GM10248 (cell line): ENCODE measurements around the gene C1orf116.

Experiments used
- CTCF ChIA-PET: fragments of 300-600 bp; sonication (Branson Sonifier 250); formaldehyde crosslinking; extraction: SDS; loops from one replicate; lab custom pipeline; 2021; ENCODE audit warnings: antibody characterized with exemption; lab: Yijun Ruan, JAX
- POLR2A ChIA-PET: fragments of 350-650 bp; sonication (Branson Sonifier 250); formaldehyde crosslinking; extraction: SDS; loops from one replicate; lab custom pipeline; 2020; ENCODE audit warnings: antibody characterized with exemption; lab: Yijun Ruan, JAX
- DNase-seq: peaks from one replicate; pipeline ENCODE4 v3.0.0; 2012; ENCODE audit errors: extremely low spot score
- CTCF ChIP-seq: IDR thresholded peaks from 2 replicates; pipeline ENCODE4 v1.5.1; 2012; ENCODE audit warnings: mild to moderate bottlenecking, low read depth; ENCODE audit errors: extremely low read depth, missing control alignments, control extremely low read depth

Gene C1orf116

DNA sequence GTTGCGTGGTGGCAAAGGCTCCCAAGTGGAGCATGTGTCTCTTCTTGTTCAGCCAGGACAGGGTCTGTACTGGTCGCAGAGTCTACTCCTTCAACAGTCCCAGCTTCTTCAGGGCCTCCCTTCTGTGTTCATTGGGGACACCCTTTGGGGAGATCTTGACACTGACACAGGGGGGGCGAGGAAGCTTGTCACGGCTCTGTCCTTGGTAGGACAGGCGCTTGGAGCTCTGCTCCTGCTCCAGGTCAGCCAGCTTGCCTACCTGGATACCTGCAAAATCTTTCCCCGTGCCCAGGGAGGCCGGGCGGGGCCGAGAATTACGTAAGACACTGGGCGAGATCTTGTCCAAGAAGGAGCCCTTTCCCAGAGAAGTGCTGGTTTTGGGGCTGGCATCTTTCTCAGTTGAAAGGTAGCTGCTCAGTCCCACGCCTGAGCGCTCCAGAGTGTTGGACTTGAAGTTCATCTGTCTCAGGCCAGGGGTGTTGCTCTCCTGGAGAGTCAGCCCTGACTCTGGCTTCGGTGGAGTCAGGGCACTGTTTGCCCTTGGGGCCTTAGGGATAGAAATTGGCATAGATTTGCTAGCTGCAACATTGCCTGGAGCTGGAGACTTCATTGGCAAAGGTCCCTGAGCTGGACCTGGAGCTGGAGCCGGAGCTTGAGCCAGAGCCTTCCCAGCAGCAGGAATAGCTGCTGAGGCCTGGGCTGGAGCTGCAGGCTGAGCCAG, 10.5 kb downstream of the C1orf116 start:
- POLR2A ChIA-PET, result no interaction called here
- no peak for TF ChIP-seq CTCF
- no peak for DNase-seq
- CTCF ChIA-PET, result interaction anchor here (1.0 to 10.7 kb wide), 6 partner anchors 10 to 110 kb away, joined by 3 to 60 read pairs (median 8); no protein-coding TSS in a partner anchor

DNA sequence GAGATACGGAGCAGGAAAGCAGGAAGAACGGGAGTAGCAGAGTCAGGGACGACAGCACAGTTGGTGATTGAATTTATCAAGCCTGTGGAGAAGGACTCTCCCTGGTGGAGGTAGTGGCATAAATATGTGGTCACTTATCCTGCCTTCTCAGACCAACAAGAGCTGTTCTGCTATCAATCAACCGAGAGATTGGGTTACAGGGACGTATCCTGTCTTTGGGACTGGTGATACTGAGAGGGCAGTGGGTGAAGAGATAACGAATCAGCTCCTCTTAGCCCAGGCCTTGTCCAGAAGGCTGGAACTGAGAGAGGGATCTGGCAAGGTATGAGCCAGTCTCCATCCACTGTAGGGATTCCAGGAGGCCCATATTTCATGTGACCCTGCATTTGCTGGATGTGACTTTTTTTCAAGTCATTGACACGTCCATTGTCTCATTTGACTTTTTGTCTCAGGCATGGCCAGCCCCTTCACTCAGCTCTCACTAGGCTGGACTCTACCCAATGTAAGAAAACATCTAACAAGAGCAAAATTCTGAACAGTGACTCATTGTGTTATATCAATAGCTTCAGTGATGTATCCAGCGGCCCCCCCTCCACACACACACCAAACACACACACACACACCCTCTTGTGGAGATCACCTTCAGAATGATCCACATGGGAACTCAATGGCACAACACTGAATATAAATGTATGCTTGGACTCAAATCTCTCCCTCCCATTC, 11.3 kb downstream of the C1orf116 start:
- CTCF ChIA-PET, result interaction anchor here (1.0 to 10.7 kb wide), 7 partner anchors 9 to 110 kb away, joined by 3 to 60 read pairs (median 5); no protein-coding TSS in a partner anchor
- POLR2A ChIA-PET, result no interaction called here

DNA sequence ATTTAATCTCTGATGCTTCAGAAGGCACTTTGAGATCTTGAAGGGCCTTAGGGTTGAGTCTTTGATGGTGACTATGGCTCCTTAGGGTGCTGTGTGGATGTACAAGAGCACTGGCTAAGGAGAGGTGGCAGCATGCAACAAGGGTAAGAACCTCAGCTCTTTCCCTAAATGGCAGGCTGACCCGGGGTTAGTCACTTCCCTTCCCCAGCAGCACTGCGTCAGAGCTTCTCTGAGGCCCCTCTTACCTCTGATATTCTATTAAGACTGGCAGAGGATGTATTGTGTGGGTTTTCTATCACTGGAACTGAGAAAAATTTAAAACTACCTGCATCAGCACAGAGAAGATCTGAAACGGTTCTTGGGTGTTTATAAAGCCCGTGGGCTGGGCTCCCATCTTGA, 11.8 kb downstream of the C1orf116 start:
- DNase-seq, result no peak
- ChIA-PET POLR2A (no interaction called here), CTCF (interaction anchor here (1.0 to 10.7 kb wide), 7 partner anchors 8 to 109 kb away, joined by 3 to 60 read pairs (median 5); no protein-coding TSS in a partner anchor)
- TF ChIP-seq CTCF, result no peak

More for the DNA sequence above, 11.3 kb downstream of the C1orf116 start:
- DNase-seq, result no peak
- TF ChIP-seq CTCF, result no peak

DNA sequence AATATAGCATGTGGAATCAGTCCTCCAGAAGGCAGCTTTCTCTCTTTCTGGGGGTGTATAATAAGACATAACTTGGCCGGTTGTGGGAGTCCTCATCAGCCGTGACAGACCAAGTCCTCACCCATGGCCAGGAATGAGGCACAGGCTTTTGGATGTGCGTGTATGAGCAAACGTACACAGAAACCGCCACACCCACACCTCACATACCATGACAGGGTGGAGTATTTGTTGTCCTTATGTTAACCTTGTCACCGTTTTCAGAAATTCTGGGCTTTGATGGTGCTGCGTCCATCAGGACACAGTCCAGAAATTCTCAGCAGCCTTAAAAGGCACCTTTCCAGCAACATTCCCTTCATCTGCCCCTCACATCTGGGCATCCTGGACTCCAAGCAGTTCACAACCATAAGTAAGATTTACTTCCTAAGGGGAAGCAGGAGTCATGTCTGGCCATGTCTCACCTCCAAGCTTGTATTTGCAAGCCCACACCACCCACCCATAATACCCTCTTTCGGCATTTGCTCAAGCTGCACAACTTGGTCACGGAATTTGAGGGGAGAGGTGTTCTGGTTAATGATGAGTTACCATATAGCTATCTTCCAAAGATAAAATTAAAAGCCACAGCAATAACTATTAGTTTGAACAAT, 12.4 kb downstream of the C1orf116 start:
- POLR2A ChIA-PET, result no interaction called here
- DNase-seq, result no peak
- no peak for TF ChIP-seq CTCF
- CTCF ChIA-PET, result interaction anchor here (1.3 to 10.7 kb wide), 6 partner anchors 8 to 285 kb away, joined by 3 to 60 read pairs (median 4); no protein-coding TSS in a partner anchor

GRCh38 chr1:207019661-207020060, 12.9 kb downstream of the C1orf116 start:
- TF ChIP-seq CTCF, result no peak
- POLR2A ChIA-PET, result no interaction called here
- CTCF ChIA-PET, result interaction anchor here (1.1 to 10.7 kb wide), 6 partner anchors 8 to 285 kb away, joined by 3 to 60 read pairs (median 4); no protein-coding TSS in a partner anchor
- DNase-seq, result no peak

GRCh38 chr1:207019161-207019560, 13.4 kb downstream of the C1orf116 start:
- ChIA-PET CTCF (interaction anchor here (1.1 to 10.7 kb wide), 4 partner anchors 10 to 284 kb away, joined by 3 to 60 read pairs (median 4); no protein-coding TSS in a partner anchor), POLR2A (no interaction called here)
- DNase-seq, result no peak
- no peak for TF ChIP-seq CTCF
